CD4-positive, alpha-beta T cell treated with Interleukin-6 at 100 ng/mL for 8 hours (primary cell): ENCODE results near the gene ZNF362.

Source experiments
- DNase-seq: peaks from one replicate; pipeline ENCODE4 v3.0.0-alpha.2; 2020; ENCODE audit warnings: mixed read lengths, low spot score

The ZNF362 gene

GRCh38 chr1:33327587-33328325, 71.5 kb downstream of the ZNF362 start:
- DNase-seq = no peak

GRCh38 chr1:33328817-33329216, 72.5 kb downstream of the ZNF362 start:
- no peak for DNase-seq

GRCh38 chr1:33329600-33330305, 73.5 kb downstream of the ZNF362 start:
- DNase-seq = no peak

GRCh38 chr1:33330361-33330890, 74.1 kb downstream of the ZNF362 start:
- DNase-seq = no peak

- DNase-seq = no peak
Measured at GRCh38 chr1:33330906-33331305, 74.6 kb downstream of the ZNF362 start.

GRCh38 chr1:33331444-33332356, 75.4 kb downstream of the ZNF362 start:
- DNase-seq = no peak

GRCh38 chr1:33332357-33332789, 76.1 kb downstream of the ZNF362 start:
- no peak for DNase-seq

GRCh38 chr1:33332881-33333280, 76.6 kb downstream of the ZNF362 start:
- DNase-seq = no peak

GRCh38 chr1:33334081-33334552, 77.8 kb downstream of the ZNF362 start:
- DNase-seq = no peak

GRCh38 chr1:33335020-33335419, 78.7 kb downstream of the ZNF362 start:
- DNase-seq = no peak

- no peak for DNase-seq
Measured at GRCh38 chr1:33336580-33336979, 80.3 kb downstream of the ZNF362 start.

GRCh38 chr1:33337441-33337840, 81.1 kb downstream of the ZNF362 start:
- DNase-seq = no peak

GRCh38 chr1:33338048-33338439, 81.8 kb downstream of the ZNF362 start:
- no peak for DNase-seq

- no peak for DNase-seq
Measured at GRCh38 chr1:33338440-33339211, 82.3 kb downstream of the ZNF362 start.

- no peak for DNase-seq
Measured at GRCh38 chr1:33339413-33339812, 83.1 kb downstream of the ZNF362 start.

GRCh38 chr1:33341190-33341589, 84.9 kb downstream of the ZNF362 start:
- DNase-seq = no peak

- DNase-seq = no peak
Measured at GRCh38 chr1:33342041-33342723, 85.9 kb downstream of the ZNF362 start.

- no peak for DNase-seq
Measured at GRCh38 chr1:33343539-33343938, 87.2 kb downstream of the ZNF362 start.

- no peak for DNase-seq
Measured at GRCh38 chr1:33344896-33345560, 88.7 kb downstream of the ZNF362 start.

GRCh38 chr1:33346533-33346926, 90.2 kb downstream of the ZNF362 start:
- DNase-seq = no peak
